BJ (cell line): Measurements from ENCODE around the gene LDLR. TPM values are rescaled to one million over a fixed set of nuclear protein-coding genes. Genes with fewer than 3 reads are reported as not detected.
A peak's percentile ranks its signal among the peaks of the same experiment; 100 is the strongest.
"Not testable (repeated sequence)": the region's sequence is repeated elsewhere in the genome, so short reads cannot be mapped to it uniquely, and the experiment has no call there.

ENCODE experiments used
- CTCF ChIA-PET: fragments of 350-600 bp; formaldehyde crosslinking; extraction: SDS; loops from one replicate; lab custom pipeline; 2021; ENCODE audit warnings: antibody characterized with exemption, inconsistent platforms; lab: Yijun Ruan, JAX
- POLR2A ChIA-PET: fragments of 300-600 bp; sonication (Branson Sonifier 250); formaldehyde crosslinking; extraction: SDS; loops from one replicate; lab custom pipeline; 2021; ENCODE audit warnings: antibody characterized with exemption; lab: Charles Lee
- DNase-seq: peaks from one replicate; pipeline ENCODE4 v3.0.0-alpha.2; 2011; ENCODE audit warnings: low read depth
- H3K27me3 ChIP-seq: 2 replicates; pipeline ENCODE4 v1.6.0; 2011; ENCODE audit warnings: low read length; ENCODE audit not compliant: control insufficient read depth, insufficient read depth
- H3K36me3 ChIP-seq: 2 replicates; pipeline ENCODE4 v1.5.1; 2011; ENCODE audit warnings: low read length; ENCODE audit not compliant: control insufficient read depth, insufficient read depth
- H3K4me3 ChIP-seq: 2 replicates; pipeline ENCODE4 v1.5.1; 2011; ENCODE audit warnings: low read depth, mild to moderate bottlenecking, control low read depth, low read length
- CTCF ChIP-seq: IDR thresholded peaks from 2 replicates; pipeline ENCODE4 v1.5.1; 2011; ENCODE audit warnings: low read depth, mild to moderate bottlenecking, control low read depth, inconsistent platforms, low read length, moderate library complexity; ENCODE audit not compliant: insufficient read depth
- polyA plus RNA-seq: library from polyadenylated mRNA; depleted of rRNA; stranded (reverse); fragments of >200 nt; gene quantifications from 2 replicates; pipeline ENCODE4 v1.2.3, GENCODE V29; 2011

Gene LDLR
- polyA plus RNA-seq, 1 experiment = 60.0 TPM

GRCh38 chr19:11131471-11131870, 42.2 kb downstream of the LDLR start:
- no peak for DNase-seq
- Histone ChIP-seq H3K36me3 (peaks cover 36% of the 10 kb centered on the region), H3K4me3 (no peak overlapping the region), H3K27me3 (no peaks in the 10 kb centered on the region)
- ChIA-PET CTCF (interaction anchor here (0.9 to 1.0 kb wide), 2 partner anchors 95 to 187 kb away, joined by 3 to 5 read pairs; no protein-coding TSS in a partner anchor), POLR2A (no interaction called here)
- TF ChIP-seq CTCF = no peak

- TF ChIP-seq CTCF = no peak
- no peak for DNase-seq
- ChIA-PET POLR2A (no interaction called here), CTCF (interaction anchor here (0.6 to 4.2 kb wide), 12 partner anchors 10 to 346 kb away, joined by 3 to 57 read pairs (median 5); no protein-coding TSS in a partner anchor)
- Histone ChIP-seq H3K36me3 (peaks cover 7% of the 10 kb centered on the region), H3K4me3 (no peak overlapping the region), H3K27me3 (no peaks in the 10 kb centered on the region)
Measured at GRCh38 chr19:11136400-11137101, 47.3 kb downstream of the LDLR start.

DNA sequence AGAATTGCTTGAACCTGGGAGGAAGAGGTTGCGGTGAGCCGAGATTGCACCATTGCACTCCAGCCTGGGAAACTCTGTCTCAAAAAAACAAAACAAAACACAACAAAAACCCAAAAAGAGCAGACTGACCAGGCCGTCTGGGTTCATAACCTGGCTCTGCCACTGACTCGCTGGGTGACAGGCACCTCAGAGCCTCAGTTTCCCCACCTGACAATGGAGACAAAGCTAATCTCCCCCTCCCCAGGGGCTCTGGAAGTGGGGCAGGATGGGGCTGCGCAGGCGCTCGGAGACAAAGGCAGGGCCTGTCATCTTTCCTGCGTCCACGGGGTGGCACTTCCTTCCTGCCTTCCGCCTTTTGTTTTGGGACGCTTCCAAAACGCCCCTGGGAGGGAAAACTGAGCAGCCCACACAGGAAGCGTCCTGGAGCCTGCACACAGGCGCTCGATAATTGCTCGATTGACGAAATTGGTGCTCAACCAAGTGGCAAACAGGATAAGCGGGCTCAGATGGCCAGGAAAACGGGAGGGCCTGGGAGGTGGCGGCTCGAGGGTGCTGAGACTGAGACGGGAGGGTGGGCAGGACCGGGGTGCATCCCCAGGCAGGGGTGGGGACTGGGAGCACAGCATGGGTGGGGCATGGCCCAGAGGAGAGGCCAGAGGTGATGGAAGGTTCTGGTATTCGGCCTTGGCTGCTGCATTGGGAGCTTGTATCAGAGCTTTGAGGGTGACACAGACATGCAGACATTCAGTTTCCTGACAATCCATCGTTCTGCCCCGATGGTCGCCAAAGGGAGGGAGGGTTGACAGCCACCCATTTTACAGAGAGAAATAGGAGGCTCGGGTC, 48.5 kb downstream of the LDLR start:
- Histone ChIP-seq H3K27me3 (no peaks in the 10 kb centered on the region), H3K36me3 (peaks cover 1% of the 10 kb centered on the region; the same call in 1 of the 2 replicates), H3K4me3 (peak overlapping the region; percentile 24)
- DNase-seq = no peak
- ChIA-PET CTCF (interaction anchor here (0.6 to 4.2 kb wide), 26 partner anchors 9 to 345 kb away, joined by 3 to 57 read pairs (median 5); partner anchors contain the start of gene KANK2), POLR2A (interaction anchor here (0.6 kb wide), 1 partner anchor 97 kb away, joined by 4 read pairs; no protein-coding TSS in a partner anchor)
- TF ChIP-seq CTCF = peak; percentile 84

GRCh38 chr19:11138601-11139300, 49.5 kb downstream of the LDLR start:
- H3K4me3 ChIP-seq = no peak overlapping the region
- ChIA-PET CTCF (interaction anchor here (0.6 to 4.2 kb wide), 20 partner anchors 10 to 344 kb away, joined by 3 to 57 read pairs (median 5); partner anchors contain the start of gene KANK2), POLR2A (interaction anchor here (0.6 kb wide), 1 partner anchor 98 kb away, joined by 4 read pairs; no protein-coding TSS in a partner anchor)
- no peaks in the 10 kb centered on the region for H3K27me3 ChIP-seq
- peak; percentile 61 for DNase-seq
- no peak for TF ChIP-seq CTCF
- H3K36me3 ChIP-seq = no peaks in the 10 kb centered on the region

DNA sequence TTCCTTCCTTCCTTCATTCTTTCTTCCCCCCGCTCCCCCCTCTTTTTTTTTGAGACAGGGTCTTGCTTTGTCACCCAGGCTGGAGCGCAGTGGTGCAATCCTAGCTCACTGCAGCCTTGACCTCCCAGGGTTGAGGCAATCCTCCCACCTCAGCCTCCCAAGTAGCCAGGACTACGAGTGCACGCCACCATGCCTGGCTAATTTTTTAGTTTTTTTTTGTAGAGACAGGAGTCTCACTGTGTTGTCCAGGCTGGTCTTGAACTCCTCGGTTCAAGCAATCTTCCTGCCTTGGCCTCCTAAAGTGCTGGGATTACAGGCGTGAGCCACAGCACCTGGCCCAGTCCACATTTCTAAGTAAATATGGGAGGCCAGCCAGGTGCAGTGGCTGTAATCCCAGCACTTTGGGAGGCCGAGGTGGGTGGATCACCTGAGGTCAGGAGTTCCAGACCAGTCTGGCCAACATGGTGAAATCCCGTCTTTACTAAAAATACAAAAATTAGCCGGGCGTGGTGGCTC, 50.8 kb downstream of the LDLR start:
- H3K36me3 ChIP-seq, H3K27me3 ChIP-seq, H3K4me3 ChIP-seq, DNase-seq, POLR2A ChIA-PET: not testable (repeated sequence)
- CTCF ChIA-PET = interaction anchor here (1.9 to 4.2 kb wide), 5 partner anchors 14 to 67 kb away, joined by 5 to 57 read pairs (median 16); partner anchors contain the start of gene KANK2
